Measurements from ENCODE around the gene BRDT. TPM values are rescaled to one million over a fixed set of nuclear protein-coding genes. Genes with fewer than 3 reads are reported as not detected.

The BRDT gene
- total RNA-seq = not detected in 2 replicates

GRCh38 chr1:91949356-91949699 lies at the start of gene BRDT:
Gene BRDT, plus strand, starts transcription at chr1:91949401. Its CDS starts 13,354 bp downstream, at chr1:91962755.
- no peak for TF ChIP-seq CTCF (IDR thresholded peaks at IDR 0.05; ENCODE audit: insufficient read depth, low read length, severe bottlenecking)
- no peaks in the 10 kb centered on the region for H3K36me3 ChIP-seq (ENCODE audit: control insufficient read depth, insufficient read depth, low read length)
- H3K4me3 ChIP-seq (ENCODE audit: low read depth, low read length) = no peak within 1 kb of the TSS
- FAIRE-seq (no peak), DNase-seq (ENCODE audit: low read depth) (no peak)
- no peaks in the 10 kb centered on the region for H3K27me3 ChIP-seq (ENCODE audit: control insufficient read depth, insufficient read depth, low read length)

- H3K36me3 ChIP-seq (ENCODE audit: control insufficient read depth, insufficient read depth, low read length) = no peaks in the 10 kb centered on the region
- DNase-seq (ENCODE audit: low read depth) = peak; percentile 96
- H3K4me3 ChIP-seq (ENCODE audit: low read depth, low read length) = no peak overlapping the region
- no peak for TF ChIP-seq CTCF (IDR thresholded peaks at IDR 0.05; ENCODE audit: insufficient read depth, low read length, severe bottlenecking)
- no peaks in the 10 kb centered on the region for H3K27me3 ChIP-seq (ENCODE audit: control insufficient read depth, insufficient read depth, low read length)
- no peak for FAIRE-seq
Measured at GRCh38 chr1:91900562-91900961, 48.6 kb upstream of the BRDT start.

- TF ChIP-seq CTCF (IDR thresholded peaks at IDR 0.05; ENCODE audit: insufficient read depth, low read length, severe bottlenecking) = no peak
- no peak for FAIRE-seq
- Histone ChIP-seq H3K27me3 (ENCODE audit: control insufficient read depth, insufficient read depth, low read length) (no peaks in the 10 kb centered on the region), H3K36me3 (ENCODE audit: control insufficient read depth, insufficient read depth, low read length) (no peaks in the 10 kb centered on the region), H3K4me3 (ENCODE audit: low read depth, low read length) (no peak overlapping the region)
- no peak for DNase-seq (ENCODE audit: low read depth)
Measured at GRCh38 chr1:91901231-91901630, 48.0 kb upstream of the BRDT start.

GRCh38 chr1:91912266-91912665 lies 36.9 kb upstream of the BRDT start:
- FAIRE-seq = no peak
- H3K36me3 ChIP-seq (ENCODE audit: control insufficient read depth, insufficient read depth, low read length) = no peaks in the 10 kb centered on the region
- H3K27me3 ChIP-seq (ENCODE audit: control insufficient read depth, insufficient read depth, low read length) = no peaks in the 10 kb centered on the region
- no peak for DNase-seq (ENCODE audit: low read depth)
- no peak overlapping the region for H3K4me3 ChIP-seq (ENCODE audit: low read depth, low read length)
- TF ChIP-seq CTCF (IDR thresholded peaks at IDR 0.05; ENCODE audit: insufficient read depth, low read length, severe bottlenecking) = no peak

GRCh38 chr1:91913018-91913417 lies 36.2 kb upstream of the BRDT start:
- FAIRE-seq = no peak

More at GRCh38 chr1:91913018-91913417, 36.2 kb upstream of the BRDT start:
- no peaks in the 10 kb centered on the region for H3K36me3 ChIP-seq (ENCODE audit: control insufficient read depth, insufficient read depth, low read length)
- H3K4me3 ChIP-seq (ENCODE audit: low read depth, low read length) = no peak overlapping the region
- peak; percentile 17 for DNase-seq (ENCODE audit: low read depth)
- no peaks in the 10 kb centered on the region for H3K27me3 ChIP-seq (ENCODE audit: control insufficient read depth, insufficient read depth, low read length)
- no peak for TF ChIP-seq CTCF (IDR thresholded peaks at IDR 0.05; ENCODE audit: insufficient read depth, low read length, severe bottlenecking)

All from bronchial epithelial cell (primary cell).